SK-N-SH (cell line): ENCODE data around the gene RNF157.

Experiments
- EZH2phosphoT487 ChIP-seq: fragments of 200-600 bp; sonication (generic); IDR thresholded peaks from 2 replicates; pipeline ENCODE4 v1.6.1; 2017; ENCODE audit warnings: low read depth, mixed run types, mild to moderate bottlenecking, antibody characterized with exemption, moderate library complexity, borderline replicate concordance
- MXI1 ChIP-seq: IDR thresholded peaks from 2 replicates; pipeline ENCODE4 v1.6.1; 2012; ENCODE audit warnings: mild to moderate bottlenecking, low read depth, low read length, improper control_type of control experiment
- NFIC ChIP-seq: IDR thresholded peaks from 2 replicates; pipeline ENCODE4 v1.4.0; 2012; ENCODE audit warnings: borderline replicate concordance
- RAD21 ChIP-seq: IDR thresholded peaks from 2 replicates; pipeline ENCODE4 v1.6.1; 2012; ENCODE audit warnings: mild to moderate bottlenecking, low read length
- RFX5 ChIP-seq: IDR thresholded peaks from 2 replicates; pipeline ENCODE4 v1.6.1; 2012; ENCODE audit warnings: mild to moderate bottlenecking, improper control_type of control experiment, low read length
- TF ChIP-seq, protein P1 (sequence below): fragments of 200-600 bp; sonication (generic); IDR thresholded peaks from 2 replicates; pipeline ENCODE4 v1.6.1; 2017; ENCODE audit warnings: antibody characterized with exemption, mild to moderate bottlenecking, moderate library complexity

DNA sequence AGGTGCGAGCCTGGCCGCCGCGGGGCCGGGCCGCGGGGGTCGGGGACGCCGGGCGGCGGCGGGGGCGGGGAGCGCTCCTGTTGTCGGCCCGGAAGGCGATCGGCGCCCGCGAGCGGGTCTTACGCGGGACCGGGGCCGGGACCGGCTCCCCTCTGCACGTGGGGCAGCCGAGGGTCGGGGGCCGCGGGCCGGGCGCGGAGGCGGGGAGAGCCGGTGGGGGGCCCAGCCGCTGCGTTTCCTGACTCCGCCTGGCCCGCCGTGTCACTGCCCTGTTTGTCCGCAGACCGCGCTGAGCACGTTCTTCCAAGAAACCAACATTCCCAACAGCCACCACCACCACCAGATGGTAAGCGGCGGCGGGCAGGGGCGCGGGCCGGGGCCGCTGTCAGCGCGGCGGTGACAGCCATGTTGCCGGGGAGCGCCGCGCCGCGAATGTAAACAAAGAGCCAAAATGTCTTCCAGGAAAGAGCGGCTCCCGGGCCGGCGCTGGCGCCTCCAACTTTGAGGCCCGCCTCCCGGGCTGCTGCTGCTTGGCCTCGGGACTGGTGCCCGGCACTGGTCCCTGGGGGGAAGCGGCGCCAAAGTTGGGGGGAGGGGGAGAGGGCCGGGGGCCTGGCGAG, 25.4 kb upstream of the RNF157 start:
- TF ChIP-seq NFIC = no peak
- peak; percentile 99 for TF ChIP-seq MXI1
- no peak for TF ChIP-seq RAD21
- TF ChIP-seq, protein P1, sequence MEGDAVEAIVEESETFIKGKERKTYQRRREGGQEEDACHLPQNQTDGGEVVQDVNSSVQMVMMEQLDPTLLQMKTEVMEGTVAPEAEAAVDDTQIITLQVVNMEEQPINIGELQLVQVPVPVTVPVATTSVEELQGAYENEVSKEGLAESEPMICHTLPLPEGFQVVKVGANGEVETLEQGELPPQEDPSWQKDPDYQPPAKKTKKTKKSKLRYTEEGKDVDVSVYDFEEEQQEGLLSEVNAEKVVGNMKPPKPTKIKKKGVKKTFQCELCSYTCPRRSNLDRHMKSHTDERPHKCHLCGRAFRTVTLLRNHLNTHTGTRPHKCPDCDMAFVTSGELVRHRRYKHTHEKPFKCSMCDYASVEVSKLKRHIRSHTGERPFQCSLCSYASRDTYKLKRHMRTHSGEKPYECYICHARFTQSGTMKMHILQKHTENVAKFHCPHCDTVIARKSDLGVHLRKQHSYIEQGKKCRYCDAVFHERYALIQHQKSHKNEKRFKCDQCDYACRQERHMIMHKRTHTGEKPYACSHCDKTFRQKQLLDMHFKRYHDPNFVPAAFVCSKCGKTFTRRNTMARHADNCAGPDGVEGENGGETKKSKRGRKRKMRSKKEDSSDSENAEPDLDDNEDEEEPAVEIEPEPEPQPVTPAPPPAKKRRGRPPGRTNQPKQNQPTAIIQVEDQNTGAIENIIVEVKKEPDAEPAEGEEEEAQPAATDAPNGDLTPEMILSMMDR = no peak
- no peak for TF ChIP-seq EZH2phosphoT487
- TF ChIP-seq RFX5 = 0 out of 2 replicates have a peak, but pooled peaks have one; percentile 33
